ENCODE results near the gene GEMIN5.

The GEMIN5 gene

GRCh38 chr5:154850255-154851062 lies 87.6 kb downstream of the GEMIN5 start, which contains the start of gene FAXDC2:
Gene FAXDC2 (minus strand): TSS chr5:154850603. CDS start chr5:154838178, 12,425 bp downstream.
- DNase-seq (ENCODE audit: low spot score) = peak; percentile 93

- DNase-seq (ENCODE audit: low spot score) = peak; percentile 66
Measured at GRCh38 chr5:154849791-154850201, 88.2 kb downstream of the GEMIN5 start.

GRCh38 chr5:154849264-154849785 lies 88.7 kb downstream of the GEMIN5 start:
- peak; percentile 56 for DNase-seq (ENCODE audit: low spot score)

- no peak for DNase-seq (ENCODE audit: low spot score)
Measured at GRCh38 chr5:154844809-154845208, 93.2 kb downstream of the GEMIN5 start.

- DNase-seq (ENCODE audit: low spot score) = no peak
Measured at GRCh38 chr5:154842689-154843530, 95.1 kb downstream of the GEMIN5 start.

GRCh38 chr5:154841273-154841661 lies 96.7 kb downstream of the GEMIN5 start:
- no peak for DNase-seq (ENCODE audit: low spot score)

GRCh38 chr5:154840435-154841272 lies 97.4 kb downstream of the GEMIN5 start:
- no peak for DNase-seq (ENCODE audit: low spot score)

All from globus pallidus (tissue), 1 donor.